GM10847 (cell line): Measurements from ENCODE around the gene TREX2.

Source experiments
- POLR2A ChIP-seq: IDR thresholded peaks from 2 replicates; pipeline ENCODE4 v1.6.1; 2011; ENCODE audit not compliant: insufficient read length; ENCODE audit errors: extremely low read depth

The TREX2 gene

GRCh38 chrX:153397256-153397960 lies 48.4 kb downstream of the TREX2 start:
- no peak for TF ChIP-seq POLR2A

- TF ChIP-seq POLR2A: no peak
Observed at GRCh38 chrX:153396320-153397195, 49.3 kb downstream of the TREX2 start.

- TF ChIP-seq POLR2A: no peak
Observed at GRCh38 chrX:153395613-153396319, 50.1 kb downstream of the TREX2 start.

GRCh38 chrX:153394612-153395011 lies 51.2 kb downstream of the TREX2 start:
- no peak for TF ChIP-seq POLR2A
